SIG-M5 (cell line): ENCODE data around the gene CCDC33.

Source experiments
- DNase-seq: peaks from one replicate; lab custom pipeline; 2025; lab: John Stamatoyannopoulos, UW

Gene CCDC33

DNA sequence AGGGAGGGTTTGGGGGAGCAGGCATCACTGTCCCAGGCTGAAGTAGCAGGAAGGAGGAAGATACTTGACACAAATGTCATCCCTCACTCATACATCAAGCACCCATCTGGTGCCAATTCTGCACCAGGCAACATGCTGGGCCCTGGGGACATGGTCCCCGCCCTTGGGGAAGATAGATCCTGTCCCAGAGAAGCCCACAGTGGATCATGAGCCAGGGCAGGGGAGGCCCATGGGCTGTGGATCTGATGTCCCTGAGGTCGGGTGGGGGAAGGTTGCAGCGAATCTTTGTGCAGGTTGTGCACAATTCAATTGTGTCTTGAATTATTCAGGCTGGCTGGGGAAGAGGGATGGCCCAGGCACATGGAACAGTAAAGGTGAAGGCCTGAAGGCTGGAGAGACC, 6.4 kb upstream of the CCDC33 start:
- DNase-seq = no peak

DNA sequence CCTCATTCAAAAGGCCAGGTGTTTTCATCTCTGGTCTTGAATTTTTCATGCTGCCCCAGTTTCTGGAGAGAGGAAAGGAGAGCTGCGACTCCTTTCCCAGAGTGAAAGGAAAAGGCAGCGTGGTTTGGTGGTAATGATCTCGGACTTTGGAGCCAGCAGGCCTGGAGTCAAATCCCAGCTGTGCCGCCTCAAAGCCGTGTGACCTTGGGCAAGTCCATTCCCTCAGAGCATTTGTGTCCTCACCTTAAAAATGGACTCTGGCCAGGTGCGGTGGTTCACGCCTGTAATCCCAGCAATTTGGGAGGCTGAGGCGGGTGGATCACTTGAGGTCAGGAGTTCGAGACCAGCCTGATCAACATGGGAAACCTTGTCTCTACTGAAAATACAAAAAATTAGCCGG, 4.7 kb upstream of the CCDC33 start:
- DNase-seq = no peak

DNA sequence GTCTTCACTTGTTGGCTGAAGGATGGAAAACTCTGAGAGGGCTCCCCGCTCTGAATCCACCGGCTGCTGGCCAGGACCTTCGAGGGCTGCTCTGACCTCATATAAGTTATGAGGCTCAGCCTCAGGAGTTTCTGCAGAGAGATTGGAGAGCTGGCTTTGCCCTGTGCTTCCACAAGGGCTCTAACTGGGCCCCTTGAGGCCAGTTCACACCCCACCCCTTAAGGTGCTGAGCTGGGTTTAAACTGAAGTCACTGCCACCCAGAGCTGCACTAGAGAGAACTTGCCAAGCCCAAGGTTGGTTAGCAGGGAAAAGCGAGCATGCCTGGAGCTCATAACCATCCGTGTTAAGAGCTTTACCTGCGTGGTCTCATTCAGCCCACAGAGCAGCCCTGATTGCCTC, 2.8 kb upstream of the CCDC33 start:
- DNase-seq = no peak

DNA sequence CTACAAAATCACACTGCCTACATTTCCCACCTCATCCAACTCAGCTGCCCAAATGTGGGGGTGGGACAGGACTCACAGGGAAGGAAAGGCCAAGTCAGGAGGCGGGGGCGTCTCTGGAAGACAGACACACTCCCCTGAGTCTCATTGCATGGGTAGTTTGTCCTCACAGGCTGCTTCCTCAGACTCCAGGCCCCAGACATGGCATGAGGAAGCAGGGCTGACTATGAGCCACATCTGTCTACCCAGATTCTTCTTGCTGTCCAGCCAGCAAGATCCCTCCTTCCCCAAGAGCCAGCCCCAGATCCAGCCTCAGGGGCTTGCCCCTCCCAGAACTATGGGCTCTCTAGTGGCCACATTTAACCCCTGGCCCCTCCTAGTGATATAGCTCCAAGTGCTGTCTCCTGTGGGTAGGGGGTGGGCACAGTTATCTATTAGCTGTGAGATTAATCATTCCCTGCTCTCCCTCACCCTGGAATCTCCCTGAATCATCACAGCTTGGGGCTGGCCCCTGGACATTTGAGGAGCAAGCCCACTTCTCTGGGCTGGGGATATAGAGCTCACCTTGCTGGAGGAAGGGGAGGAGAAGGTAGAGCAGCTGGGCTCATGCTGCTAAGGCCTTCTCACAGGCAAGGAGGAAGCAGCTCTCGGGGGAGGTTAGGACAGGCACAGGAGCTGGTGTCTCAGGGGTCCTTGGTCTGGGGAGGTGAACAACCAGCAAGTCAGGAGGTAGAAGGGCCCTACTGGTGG, 2.1 kb upstream of the CCDC33 start:
- DNase-seq = no peak

DNA sequence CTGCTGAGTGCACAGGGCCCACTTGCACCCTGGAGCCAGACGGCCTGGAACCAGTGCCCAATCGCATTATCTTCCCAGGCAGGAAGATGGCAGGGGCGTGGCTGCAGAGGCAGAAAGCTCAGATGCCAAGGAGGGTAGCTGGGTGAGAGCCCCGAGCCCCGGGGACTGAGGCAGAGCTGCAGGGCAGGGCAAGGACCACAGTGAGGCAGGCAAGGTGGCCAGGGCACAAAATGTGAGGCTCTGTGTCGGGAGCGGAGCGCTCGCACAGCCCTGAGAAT, 1.6 kb upstream of the CCDC33 start:
- no peak for DNase-seq

DNA sequence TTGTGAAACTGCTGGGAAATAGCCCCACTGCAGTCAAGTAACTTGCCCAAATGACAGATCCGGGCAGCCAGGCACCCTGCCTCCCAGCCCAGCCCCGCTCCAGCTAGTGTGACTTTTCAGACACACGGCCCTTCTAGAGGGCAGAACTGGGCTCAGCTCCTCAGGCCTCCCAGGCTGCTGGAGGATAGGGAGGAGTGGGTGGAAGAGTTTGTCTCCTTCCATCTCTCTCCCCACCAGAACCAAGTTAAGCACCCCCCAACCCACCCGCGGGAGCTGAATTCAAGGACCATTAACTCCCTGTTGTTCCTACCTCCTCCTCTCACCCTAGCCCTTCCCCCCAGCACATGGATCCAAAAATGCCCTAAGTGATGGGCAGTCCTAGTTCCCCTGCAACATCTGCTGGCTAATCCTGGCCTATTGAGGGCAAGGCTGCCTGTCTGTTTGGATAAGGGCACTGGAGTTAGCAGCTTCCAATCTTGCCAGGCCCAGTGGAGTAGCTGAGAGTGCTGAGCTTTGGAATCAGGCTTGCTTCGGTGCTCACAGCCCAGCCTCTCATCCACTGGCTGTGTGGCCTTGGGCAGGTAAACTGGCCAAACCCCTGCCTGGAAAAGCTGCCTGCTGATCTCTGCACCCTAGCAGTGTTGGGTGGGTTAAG, 3.1 kb downstream of the CCDC33 start:
- DNase-seq = no peak

DNA sequence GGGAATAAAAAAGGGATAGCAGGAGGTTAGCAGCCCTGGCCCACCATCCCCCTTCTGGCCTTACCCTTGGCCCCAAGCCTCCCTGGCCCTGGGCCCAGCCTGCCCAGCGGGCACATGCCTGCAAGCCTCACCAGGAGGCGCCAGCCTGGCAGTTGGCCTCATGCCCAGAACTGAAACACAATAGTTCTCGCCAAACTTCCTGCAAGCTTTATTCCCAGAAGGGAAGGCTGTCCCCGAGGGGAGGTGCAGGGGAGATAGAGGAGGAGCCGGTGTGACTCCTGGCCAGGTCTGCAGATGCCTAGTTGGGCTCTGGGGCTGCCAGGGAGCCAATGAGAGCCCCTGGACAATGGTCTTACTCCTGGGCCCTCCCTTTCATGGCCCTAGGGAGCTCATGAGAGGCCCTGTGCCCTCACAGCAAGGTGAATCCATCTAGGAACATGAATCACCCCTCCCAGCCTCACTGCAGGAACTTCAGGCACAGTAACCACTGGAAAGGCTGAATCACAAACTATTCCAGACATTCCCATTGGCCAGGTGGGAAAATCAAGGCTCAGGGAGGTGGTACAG, 4.0 kb downstream of the CCDC33 start:
- no peak for DNase-seq

DNA sequence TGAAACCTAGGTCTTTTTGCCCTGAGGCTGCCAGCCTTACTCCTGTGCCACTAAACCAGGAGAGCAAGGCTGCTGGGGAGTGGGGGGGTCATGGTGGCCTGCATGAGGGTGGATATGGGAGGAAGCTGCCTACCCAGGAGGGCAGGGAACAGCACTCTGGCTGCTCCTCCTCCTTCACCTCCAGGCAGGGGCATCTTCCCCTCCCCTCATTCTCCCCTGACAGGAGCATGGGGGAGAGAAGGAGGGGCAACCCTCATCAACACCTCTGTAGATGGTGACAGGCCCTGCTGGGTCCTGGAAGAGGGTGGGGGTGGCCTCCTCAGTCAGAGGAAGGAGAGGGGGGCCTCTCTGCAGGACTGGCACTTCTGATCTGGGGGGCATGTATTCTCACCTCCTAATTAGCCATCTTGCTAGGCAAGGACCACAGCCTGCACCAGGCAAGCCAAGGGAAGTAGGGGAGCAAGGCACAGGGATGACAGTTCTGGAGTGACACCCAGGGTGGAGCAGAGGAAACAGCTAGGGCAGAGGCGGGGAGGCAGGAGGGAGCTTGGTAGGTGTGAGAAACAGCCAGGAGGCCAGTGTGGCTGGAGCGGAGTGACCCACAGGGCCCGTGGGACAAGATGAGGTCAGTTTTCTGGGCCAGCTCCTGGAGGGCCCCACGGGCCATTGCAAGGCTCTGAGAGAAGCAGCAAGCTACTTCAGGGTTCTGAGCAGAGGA, 4.9 kb downstream of the CCDC33 start:
- DNase-seq = no peak

DNA sequence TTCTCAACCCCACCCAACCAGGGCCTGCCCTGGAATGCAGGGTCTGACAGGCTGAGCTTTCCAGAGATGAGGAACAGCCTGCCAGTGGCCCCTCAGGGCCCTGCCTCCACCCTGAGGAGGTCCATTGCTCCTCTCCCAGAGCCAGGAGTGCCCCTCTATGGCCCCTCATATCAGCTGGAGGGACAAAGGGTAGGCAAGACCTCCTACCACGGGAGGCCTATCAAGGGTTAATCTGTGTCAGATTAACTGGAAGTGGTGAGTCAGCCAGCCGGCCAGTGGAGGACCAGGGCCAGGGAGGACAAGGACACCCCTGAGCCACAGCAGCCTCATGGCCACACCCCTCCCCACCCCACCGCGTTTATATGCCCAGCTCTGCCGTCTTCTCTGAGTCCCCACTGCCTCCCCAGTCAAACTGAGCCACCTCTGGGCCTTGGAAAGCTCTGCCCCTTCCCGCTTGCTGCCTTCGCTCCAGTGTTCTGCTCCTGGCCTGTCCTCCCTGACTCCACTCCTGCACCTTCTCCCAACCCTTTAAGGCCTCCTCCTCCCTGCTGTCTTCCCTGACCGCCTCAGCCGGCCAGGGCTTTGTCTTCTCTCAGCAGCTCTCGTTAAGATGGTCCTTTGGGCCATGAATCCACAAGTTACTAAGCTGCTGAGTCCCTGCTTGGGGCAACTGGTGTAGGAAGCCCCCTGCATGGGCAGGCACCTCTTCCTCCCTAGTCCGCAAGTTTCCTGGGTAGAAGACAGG, 6.5 kb downstream of the CCDC33 start:
- DNase-seq = no peak

DNA sequence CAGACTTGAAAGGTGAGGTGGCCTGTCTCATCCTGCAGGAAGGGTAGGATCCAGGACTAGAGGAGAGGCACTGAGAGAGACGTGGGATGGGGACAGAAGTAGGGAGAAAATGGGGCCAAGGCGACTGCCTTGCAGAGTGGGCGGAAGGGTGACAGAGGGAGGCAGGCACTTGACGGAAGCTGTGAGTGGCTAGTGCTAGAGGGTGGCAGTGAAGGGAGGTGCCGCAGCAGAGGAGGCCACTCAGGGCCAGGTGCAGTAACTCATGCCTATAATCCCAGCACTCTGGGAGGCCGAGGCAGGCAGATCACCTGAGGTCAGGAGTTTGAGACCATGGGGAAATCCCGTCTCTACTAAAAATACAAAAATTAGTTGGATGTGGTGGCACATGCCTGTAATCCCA, 7.3 kb downstream of the CCDC33 start:
- DNase-seq = no peak

- DNase-seq = no peak
These were observed 8.8 kb downstream of the CCDC33 start for GRCh38 chr15:74244822-74245341.

DNA sequence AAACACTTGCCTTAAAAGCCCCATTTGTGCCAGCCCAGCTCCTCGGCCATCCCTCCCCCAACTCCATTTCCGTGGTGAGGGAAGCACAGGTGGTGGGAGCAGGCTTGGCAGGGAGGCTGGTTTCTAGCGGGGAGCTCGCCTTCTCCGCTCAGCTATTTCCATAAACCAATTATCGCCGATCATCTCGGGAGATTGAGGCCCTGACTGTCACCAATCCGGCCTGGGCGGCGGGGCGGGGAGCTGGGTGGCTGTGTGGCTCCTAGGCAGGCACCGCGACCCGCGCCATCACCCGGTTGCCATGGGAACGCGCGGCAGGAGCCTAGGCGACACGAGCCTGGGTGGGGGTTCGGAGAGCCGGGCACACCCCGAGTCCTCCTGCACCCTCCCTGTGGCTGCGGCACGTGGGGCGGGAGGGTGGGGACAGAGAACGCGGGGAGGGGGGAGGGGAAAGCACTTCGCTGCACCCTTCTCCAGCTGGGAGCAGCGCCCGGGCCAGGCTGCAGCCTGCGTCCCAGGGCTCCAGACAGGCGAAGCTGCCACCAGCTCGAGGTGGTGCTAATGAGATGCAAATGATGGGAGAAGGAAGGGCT, 9.3 kb downstream of the CCDC33 start:
- no peak for DNase-seq

GRCh38 chr15:74250266-74250665, 14.1 kb downstream of the CCDC33 start:
- DNase-seq = no peak

DNA sequence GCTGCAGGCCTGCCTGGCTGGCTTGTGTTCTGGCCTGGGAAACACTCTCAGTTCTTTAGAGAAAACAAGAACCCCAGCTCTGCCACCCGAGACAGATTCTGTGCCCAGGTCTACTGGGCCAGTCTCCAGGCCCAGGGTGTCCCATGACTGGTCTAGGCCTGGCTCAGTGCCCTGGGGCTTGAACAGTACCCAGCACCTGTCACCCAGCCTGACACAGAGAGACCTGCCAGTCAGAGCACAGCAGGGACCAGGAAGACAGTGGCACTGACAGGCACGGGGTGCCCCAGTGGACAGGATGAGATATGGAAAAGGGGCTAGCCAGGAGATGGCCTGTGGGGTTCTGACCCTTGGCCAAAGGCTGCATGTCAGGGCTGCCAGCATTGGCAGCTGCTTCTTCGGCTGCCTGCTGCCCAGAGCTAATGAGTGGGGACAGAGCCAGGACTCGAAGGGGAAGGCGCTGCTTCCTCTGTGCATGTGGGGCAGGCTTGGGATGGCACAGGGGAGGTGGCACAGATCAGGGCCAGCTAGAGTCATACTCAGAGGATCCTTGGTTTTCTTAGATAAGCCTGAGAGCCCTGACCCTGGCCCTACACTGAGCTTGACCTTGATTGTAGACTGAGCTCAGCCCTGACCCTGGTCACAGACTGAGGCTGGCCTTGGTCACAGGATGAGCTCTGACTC, 15.1 kb downstream of the CCDC33 start:
- DNase-seq = no peak

DNA sequence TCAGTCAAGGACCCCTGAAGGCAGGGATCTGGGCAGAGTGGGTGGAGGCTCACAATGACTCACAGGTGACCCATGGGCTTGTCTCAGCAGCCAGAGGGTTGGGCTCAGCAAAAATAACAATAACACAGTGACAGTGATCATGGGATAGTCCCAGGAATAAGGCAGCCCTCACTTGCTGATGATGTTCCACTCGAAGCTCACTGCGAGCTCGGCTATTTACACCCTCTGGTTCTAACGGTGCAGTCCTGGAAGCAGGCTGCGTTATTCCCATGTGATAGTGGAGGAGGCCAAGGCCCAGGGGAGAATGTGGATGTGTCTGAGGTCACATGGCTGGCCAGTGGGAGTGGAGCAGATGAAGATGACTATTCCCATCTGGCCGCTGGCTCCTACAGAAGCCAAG, 16.2 kb downstream of the CCDC33 start:
- DNase-seq = no peak

- DNase-seq = no peak
These were observed 16.6 kb downstream of the CCDC33 start for GRCh38 chr15:74252721-74253120.

- DNase-seq = no peak
These were observed 17.2 kb downstream of the CCDC33 start for GRCh38 chr15:74253211-74253921.

DNA sequence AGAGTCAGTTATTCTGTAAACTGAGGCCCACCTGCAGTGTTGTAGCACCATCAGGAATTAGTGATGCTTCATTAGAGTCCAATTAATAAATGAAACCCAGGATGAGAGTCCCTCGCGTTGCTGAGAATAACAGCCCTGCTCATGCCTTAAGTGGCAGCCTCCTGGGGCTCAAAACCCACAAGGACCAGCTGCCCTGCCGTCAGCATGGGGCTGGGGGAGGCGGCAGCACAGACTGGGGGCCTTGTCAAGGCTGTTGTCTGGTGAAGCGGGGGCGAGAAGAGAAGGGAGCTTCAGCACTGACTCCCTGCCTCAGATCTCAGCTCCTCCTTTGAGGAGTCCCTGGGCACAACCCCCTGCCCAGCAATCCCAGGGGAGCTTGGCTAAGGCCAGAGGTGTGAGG, 21.0 kb downstream of the CCDC33 start:
- no peak for DNase-seq

DNA sequence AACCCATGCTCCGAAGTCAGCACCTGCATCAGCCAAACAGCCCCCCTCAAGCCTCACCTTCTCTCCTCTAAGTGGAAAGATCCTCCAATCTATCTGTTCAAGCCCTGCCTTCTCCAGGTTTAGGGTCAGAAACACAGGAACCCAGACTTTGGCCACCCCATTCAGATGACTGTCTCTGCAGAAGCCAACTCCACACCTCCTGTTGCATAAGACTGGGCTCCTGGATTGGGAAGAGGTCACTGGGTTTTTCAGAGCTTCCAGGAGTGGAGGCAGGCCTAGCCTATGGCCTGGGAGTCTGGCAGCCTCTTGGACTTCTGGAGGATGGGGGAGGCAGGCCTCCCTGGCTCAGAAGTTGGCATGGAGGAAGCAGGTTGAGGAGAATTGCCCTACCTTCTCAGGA, 21.5 kb downstream of the CCDC33 start:
- no peak for DNase-seq

GRCh38 chr15:74258456-74259291, 22.5 kb downstream of the CCDC33 start:
- DNase-seq = no peak
